Neural progenitor cell (in vitro differentiated cells): Measurements from ENCODE around the gene PA2G4.

ENCODE experiments used
- CTCF ChIP-seq: fragments of 200-600 bp; sonication (generic); IDR thresholded peaks from 2 replicates; pipeline ENCODE4 v1.5.1; 2017; ENCODE audit warnings: antibody characterized with exemption, mild to moderate bottlenecking
- EZH2 ChIP-seq: fragments of 200-600 bp; sonication (generic); IDR thresholded peaks from 2 replicates; pipeline ENCODE4 v1.6.1; 2017; ENCODE audit warnings: antibody characterized with exemption, mild to moderate bottlenecking, moderate library complexity
- EZH2phosphoT487 ChIP-seq: fragments of 200-600 bp; sonication (generic); IDR thresholded peaks from 2 replicates; pipeline ENCODE4 v1.6.1; 2017; ENCODE audit warnings: antibody characterized with exemption

DNA sequence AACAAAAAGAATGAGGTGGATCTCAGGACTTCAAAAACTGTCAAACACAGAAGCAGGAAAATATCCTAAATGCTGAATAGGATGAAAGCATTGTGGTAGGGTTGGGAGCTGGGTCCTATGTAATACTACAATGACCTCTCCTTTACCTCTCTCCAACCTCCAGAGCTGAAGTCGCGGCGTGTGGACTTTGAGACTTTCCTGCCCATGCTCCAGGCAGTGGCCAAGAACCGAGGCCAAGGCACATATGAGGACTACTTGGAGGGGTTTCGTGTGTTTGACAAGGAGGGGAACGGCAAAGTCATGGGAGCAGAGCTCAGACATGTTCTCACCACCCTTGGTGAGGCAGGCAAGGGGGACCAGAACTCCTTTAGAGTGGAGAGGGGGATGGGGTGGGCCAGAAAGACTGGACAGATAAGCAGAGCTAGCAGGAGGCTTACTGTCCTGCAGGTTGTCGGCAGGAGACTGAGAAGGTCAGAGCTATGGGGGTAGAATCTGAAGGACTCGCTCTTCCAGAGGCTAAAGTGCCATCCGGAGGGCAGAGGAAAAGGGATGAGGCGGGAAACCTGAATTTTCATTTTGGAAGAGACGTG lies 51.0 kb downstream of the PA2G4 start:
- TF ChIP-seq EZH2 (no peak), EZH2phosphoT487 (no peak), CTCF (no peak)
